M059J (cell line): ENCODE results near the gene DAPK1. TPM values are rescaled to one million over a fixed set of nuclear protein-coding genes. Genes with fewer than 3 reads are reported as not detected.

Source experiments
- DNase-seq: peaks from one replicate; pipeline ENCODE4 v3.0.0-alpha.2; 2012; ENCODE audit warnings: low read depth
- total RNA-seq: library from RNA; depleted of rRNA; stranded (reverse); fragments of >200 nt; shearing (Covaris generic); gene quantifications from 2 replicates; pipeline ENCODE4 v1.2.3, GENCODE V29; 2014; rRNA removed

DAPK1 gene
- 21.7 and 40.0 TPM in 2 replicates for total RNA-seq

DNA sequence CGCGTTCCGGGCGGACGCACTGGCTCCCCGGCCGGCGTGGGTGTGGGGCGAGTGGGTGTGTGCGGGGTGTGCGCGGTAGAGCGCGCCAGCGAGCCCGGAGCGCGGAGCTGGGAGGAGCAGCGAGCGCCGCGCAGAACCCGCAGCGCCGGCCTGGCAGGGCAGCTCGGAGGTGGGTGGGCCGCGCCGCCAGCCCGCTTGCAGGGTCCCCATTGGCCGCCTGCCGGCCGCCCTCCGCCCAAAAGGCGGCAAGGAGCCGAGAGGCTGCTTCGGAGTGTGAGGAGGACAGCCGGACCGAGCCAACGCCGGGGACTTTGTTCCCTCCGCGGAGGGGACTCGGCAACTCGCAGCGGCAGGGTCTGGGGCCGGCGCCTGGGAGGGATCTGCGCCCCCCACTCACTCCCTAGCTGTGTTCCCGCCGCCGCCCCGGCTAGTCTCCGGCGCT is at the start of gene DAPK1:
Gene DAPK1, plus strand, starts transcription at position 264 of the 442 bp plus-strand sequence. CDS start 1,211 bp downstream, outside the sequence.
- DNase-seq = peak; percentile 66

DNA sequence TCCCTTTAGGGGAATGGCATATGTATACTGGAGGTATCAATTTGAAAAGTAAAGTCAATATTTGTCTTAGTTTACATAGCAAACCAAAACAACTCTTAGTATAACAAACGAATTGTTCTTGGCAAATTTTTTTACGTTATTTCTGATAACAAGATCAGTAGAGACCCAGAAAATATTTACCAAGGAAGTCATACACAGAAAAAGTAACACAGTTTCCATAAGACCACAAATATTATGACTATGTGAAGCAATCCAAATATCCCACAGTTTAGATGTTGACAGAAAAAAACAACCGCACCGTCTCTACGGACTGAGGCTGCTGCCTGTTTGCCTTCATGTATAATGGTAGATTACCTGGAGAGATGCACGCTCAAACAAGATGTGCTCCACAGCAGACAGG is 46.5 kb upstream of the DAPK1 start:
- no peak for DNase-seq

DNA sequence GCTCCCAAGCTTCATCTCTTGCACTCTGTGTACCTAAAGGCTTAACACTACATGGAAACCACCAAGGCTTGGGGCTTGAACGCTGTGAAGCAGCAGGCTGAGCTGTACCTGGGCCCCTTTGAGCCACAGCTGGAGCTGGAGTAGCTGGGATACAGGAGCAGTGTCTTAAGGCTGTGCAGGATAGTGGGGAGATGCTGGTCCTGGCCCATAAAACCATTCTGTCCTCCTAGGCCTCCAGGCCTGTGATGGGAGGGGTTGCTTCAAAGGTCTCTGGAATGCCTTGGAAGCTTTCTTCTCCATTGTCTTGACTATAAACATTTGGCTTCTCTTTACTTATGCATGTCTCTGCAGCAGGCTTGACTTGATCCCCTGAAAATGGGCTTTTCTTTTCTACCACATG is 42.3 kb upstream of the DAPK1 start:
- no peak for DNase-seq

- DNase-seq = no peak
Observed at GRCh38 chr9:87461256-87461655, 36.4 kb upstream of the DAPK1 start.

GRCh38 chr9:87464110-87464991 is 33.3 kb upstream of the DAPK1 start:
- peak; percentile 89 for DNase-seq

GRCh38 chr9:87464992-87465378 is 32.7 kb upstream of the DAPK1 start:
- peak; percentile 9 for DNase-seq

DNA sequence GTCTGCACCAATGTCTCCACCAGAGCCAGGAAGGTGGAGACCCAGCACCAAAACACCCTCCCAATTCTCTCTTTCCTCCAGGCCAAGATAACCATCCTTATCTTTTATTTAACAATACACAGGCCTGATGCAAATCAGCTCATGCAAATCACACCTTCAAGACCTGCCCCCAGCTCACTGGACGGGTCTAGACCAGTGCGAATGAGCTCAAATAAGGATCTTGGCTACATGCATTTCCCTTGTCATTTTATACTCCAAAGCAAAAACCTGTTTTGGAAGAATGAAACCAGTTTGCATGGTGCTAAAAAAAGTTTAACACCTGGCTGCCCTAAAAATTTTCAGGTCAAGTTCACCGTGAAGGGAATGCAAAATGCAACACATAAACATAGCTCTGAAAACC is 31.9 kb upstream of the DAPK1 start:
- DNase-seq = no peak

DNA sequence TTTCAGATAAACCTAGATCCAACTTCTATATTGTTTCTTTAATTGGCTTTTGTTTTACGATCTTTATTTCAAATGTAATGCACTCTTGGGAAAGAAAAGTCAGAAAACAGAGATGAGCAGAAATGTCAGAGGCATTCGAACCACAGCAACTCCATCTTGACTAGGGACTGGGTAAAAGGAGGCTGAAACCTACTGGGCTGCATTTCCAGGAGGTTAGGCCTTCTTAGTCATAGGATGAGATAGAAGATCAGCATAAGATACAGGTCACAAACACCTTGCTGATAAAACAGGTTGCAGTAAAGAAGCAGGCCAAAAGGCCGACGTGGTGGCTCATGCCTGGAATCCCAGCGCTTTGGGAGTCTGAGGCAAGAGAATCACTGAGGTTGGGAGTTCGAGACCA is 30.5 kb upstream of the DAPK1 start:
- no peak for DNase-seq

GRCh38 chr9:87469793-87470465 is 27.7 kb upstream of the DAPK1 start:
- no peak for DNase-seq

- no peak for DNase-seq
Observed at GRCh38 chr9:87471746-87472145, 25.9 kb upstream of the DAPK1 start.

GRCh38 chr9:87475463-87475862 is 22.2 kb upstream of the DAPK1 start:
- no peak for DNase-seq

- no peak for DNase-seq
Observed at GRCh38 chr9:87478226-87478992, 19.3 kb upstream of the DAPK1 start.

- DNase-seq = peak; percentile 97
Observed at GRCh38 chr9:87479801-87480201, 17.9 kb upstream of the DAPK1 start.

DNA sequence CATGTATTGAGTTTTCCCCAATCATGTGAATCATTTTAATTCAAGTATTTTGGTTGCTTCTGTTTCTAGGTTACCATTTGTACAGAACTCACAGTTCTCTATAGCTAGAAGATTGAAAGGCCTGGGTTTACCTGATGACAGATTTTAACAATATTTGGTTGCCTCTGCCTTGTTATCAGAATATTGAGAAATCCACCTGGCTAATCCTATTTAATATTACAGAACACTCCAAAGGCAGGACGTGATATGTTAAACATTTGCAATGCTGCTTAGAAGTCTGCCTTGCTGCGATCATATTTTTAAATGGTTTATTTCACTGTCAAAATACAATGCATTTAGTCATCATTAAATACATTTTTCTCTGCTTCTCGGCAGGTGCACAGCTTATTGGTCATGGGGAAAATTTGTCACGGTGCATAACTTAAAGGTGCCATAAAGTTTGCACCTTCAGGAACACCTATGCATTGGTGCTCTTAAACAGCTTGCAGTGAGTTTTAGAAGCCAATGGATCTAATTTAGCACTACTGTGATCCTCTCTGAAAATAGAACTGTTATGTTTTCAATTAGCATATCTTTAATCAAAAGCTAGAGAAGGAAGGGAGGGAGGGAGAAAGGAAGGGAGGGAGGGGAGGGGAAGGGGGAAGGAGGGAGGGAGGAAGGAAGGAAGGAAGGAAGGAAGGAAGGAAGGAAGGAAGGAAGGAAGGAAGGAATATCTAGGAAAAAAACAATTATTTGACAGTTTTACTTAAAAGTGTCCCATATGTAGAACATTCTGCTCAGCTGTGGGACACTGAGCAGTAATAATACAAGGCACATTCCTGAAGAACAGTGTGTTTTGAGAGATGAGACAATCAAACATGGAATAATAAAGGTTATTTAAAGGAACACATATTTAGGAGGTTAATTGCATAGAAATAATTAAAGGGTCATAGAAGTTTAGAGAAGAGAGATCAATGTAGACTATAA is 15.5 kb upstream of the DAPK1 start:
- DNase-seq = no peak

DNA sequence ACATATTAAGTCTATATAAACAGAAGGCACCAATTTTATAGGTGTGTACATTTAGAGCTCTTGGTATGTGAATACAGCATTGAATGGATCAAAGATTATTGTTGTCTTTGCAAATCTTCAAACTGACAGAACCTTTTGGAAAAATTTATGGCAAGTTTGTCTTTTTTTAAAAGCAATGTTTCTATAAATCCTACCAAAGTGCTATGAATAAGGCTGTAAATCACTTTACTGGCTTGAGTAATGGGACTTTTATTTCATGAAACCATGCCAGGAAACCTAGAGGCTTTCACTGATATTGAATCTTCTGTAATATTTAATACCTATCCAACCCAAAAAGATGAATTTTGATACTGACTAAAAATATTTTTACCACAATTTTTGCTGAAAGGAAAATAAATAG is 7.4 kb upstream of the DAPK1 start:
- DNase-seq = no peak

GRCh38 chr9:87490907-87491306 is 6.8 kb upstream of the DAPK1 start:
- DNase-seq = no peak

- DNase-seq = no peak
Observed at GRCh38 chr9:87491523-87491922, 6.1 kb upstream of the DAPK1 start.

DNA sequence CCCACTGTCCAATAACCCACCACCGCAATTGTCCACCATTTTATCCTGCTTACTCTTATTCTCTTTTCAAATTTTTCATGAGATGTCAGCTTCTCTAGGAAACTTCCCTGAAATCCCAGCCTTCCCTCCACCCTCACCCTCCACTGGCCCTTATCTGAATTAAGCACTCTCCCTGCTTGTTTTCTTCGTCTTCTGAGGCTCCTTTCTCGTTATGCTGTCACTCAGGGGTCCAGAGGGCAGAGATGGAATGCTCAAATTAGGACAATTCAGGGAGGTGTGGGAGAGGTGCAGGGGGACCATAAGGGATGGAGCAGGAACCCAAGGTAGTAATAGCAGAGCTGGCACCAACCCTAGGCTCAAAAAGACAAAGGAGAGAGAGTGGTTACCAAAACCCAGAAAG is 5.0 kb upstream of the DAPK1 start:
- no peak for DNase-seq

DNA sequence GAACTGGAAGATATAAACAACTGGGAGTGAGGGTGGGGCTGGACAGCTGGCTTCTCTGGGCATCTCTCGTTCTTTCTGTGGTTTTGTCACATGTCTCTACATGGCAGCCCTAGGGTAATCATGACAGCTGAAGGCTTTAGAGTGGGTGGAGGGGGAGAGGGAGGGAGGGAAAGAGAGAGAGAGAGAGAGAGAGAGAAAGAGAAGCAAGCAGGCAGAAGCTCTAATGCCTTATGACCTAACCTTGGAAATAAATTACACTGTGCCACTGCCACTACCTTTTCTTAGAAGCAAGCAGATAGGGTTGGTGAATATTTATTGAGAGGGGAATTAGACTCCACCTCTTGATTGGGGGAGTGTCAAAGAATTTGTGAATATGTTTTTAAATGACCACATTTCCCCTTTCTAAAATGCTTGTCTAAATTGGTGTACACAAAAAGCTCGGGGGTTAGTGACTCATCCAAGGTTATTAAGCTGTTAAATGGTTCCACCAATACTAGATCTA is 2.6 kb upstream of the DAPK1 start:
- DNase-seq = peak; percentile 93

GRCh38 chr9:87497080-87497603 is 525 bp upstream of the DAPK1 start:
- no peak for DNase-seq
